Common myeloid progenitor, CD34-positive (primary cell): ENCODE results near the gene FOXD1.

Experiments used
- CTCF ChIA-PET: fragments of 350-600 bp; sonication (Branson Sonifier 250); formaldehyde crosslinking; loops from one replicate; lab custom pipeline; 2021; ENCODE audit warnings: antibody characterized with exemption; lab: Charles Lee
- POLR2A ChIA-PET: fragments of 350-600 bp; sonication (Branson Sonifier 250); formaldehyde crosslinking; loops from one replicate; lab custom pipeline; 2021; ENCODE audit warnings: antibody characterized with exemption; lab: Charles Lee
- DNase-seq, 3 donors: peaks; one replicate each; pipeline versions ENCODE4 v3.0.0 to v3.0.0-alpha.2; 2013
- H3K27ac ChIP-seq, 2 experiments: 1 replicate in 1 of 2; 2 replicates in 1 of 2; pipeline ENCODE4 v1.7.0; 2013; ENCODE audit warnings: inconsistent platforms in 2 of 2, low read length in 2 of 2, mild to moderate bottlenecking in 2 of 2, low read depth in 1 of 2, moderate library complexity in 1 of 2; ENCODE audit not compliant: severe bottlenecking in 2 of 2, insufficient read depth in 1 of 2, poor library complexity in 1 of 2
- H3K27me3 ChIP-seq, 5 experiments: replicated peaks in 2 of 5; 1 replicate in 3 of 5; 2 replicates in 2 of 5; pipeline versions ENCODE4 v1.6.1 to v1.7.0; 2013; ENCODE audit warnings: low read length in 4 of 5, mild to moderate bottlenecking in 2 of 5, moderate library complexity in 2 of 5, inconsistent platforms in 1 of 5; ENCODE audit not compliant: insufficient read depth in 5 of 5, control insufficient read depth in 4 of 5
- H3K36me3 ChIP-seq, 4 experiments: 1 replicate in 2 of 4; 2 replicates in 2 of 4; pipeline versions ENCODE4 v1.6.1 to v1.7.0; 2013; ENCODE audit warnings: low read length in 3 of 4, control low read depth in 1 of 4, mild to moderate bottlenecking in 1 of 4; ENCODE audit not compliant: control insufficient read depth in 4 of 4, insufficient read depth in 4 of 4
- H3K4me1 ChIP-seq, 4 experiments: 1 replicate in 3 of 4; 2 replicates in 1 of 4; pipeline versions ENCODE4 v1.6.1 to v1.7.1; 2013; ENCODE audit warnings: low read length in 3 of 4, mild to moderate bottlenecking in 3 of 4, control low read depth in 1 of 4, inconsistent platforms in 1 of 4, moderate library complexity in 1 of 4; ENCODE audit not compliant: control insufficient read depth in 4 of 4, insufficient read depth in 4 of 4; ENCODE audit errors: control extremely low read depth in 1 of 4
- H3K4me3 ChIP-seq, 7 experiments: 1 replicate in 4 of 7; 2 replicates in 3 of 7; pipeline versions ENCODE4 v1.5.1 to v1.7.0; 2013; ENCODE audit warnings: mild to moderate bottlenecking in 7 of 7, low read length in 6 of 7, moderate library complexity in 6 of 7, inconsistent platforms in 2 of 7, low read depth in 2 of 7, control low read depth in 1 of 7; ENCODE audit not compliant: insufficient read depth in 4 of 7, control insufficient read depth in 1 of 7; ENCODE audit errors: extremely low read depth in 1 of 7
- H3K9me3 ChIP-seq, 5 experiments: 1 replicate in 4 of 5; 2 replicates in 1 of 5; pipeline versions ENCODE4 v1.6.1 to v1.7.1; 2013; ENCODE audit warnings: low read length in 4 of 5, mild to moderate bottlenecking in 2 of 5, inconsistent platforms in 1 of 5, low read depth in 1 of 5, moderate library complexity in 1 of 5; ENCODE audit not compliant: control insufficient read depth in 4 of 5, insufficient read depth in 2 of 5; ENCODE audit errors: control extremely low read depth in 1 of 5
- WGBS: methylation state at CpG from one replicate; pipeline ENCODE4 v1.1.5; 2013; ENCODE audit not compliant: insufficient coverage; 5-methylcytosine and 5-hydroxymethylcytosine counted together

The FOXD1 gene

GRCh38 chr5:73441378-73441777 lies 7.2 kb downstream of the FOXD1 start:
- DNase-seq = no peak
- Histone ChIP-seq H3K4me1 (peaks cover 0 to 12% (median 11%) of the 10 kb centered on the region in 4 experiments), H3K36me3 (no peaks in the 10 kb centered on the region), H3K27ac (no peak overlapping the region), H3K4me3 (no peak overlapping the region), H3K27me3 (peaks cover 44 to 99% (median 68%) of the 10 kb centered on the region in 5 experiments), H3K9me3 (no peaks in the 10 kb centered on the region)
- CTCF ChIA-PET = interaction anchor here (0.7 to 1.5 kb wide), 7 partner anchors 9 to 225 kb away, joined by 3 to 7 read pairs (median 4); no protein-coding TSS in a partner anchor
- POLR2A ChIA-PET = interaction anchor here (0.7 kb wide), 1 partner anchor 87 kb away, joined by 4 read pairs; no protein-coding TSS in a partner anchor

- no peak overlapping the region for H3K4me3 ChIP-seq
- POLR2A ChIA-PET = no interaction called here
- WGBS = no CpG with 5 or more reads among the region's 1 CpG
- peaks cover 0 to 17% (median 12%) of the 10 kb centered on the region in 4 experiments for H3K4me1 ChIP-seq
- H3K9me3 ChIP-seq = no peaks in the 10 kb centered on the region
- H3K27ac ChIP-seq = no peak overlapping the region
- peaks cover 53 to 99% (median 66%) of the 10 kb centered on the region in 5 experiments for H3K27me3 ChIP-seq
- H3K36me3 ChIP-seq = no peaks in the 10 kb centered on the region
- CTCF ChIA-PET = interaction anchor here (1.0 kb wide), 1 partner anchor 11 kb away, joined by 4 read pairs; no protein-coding TSS in a partner anchor
- no peak for DNase-seq
Measured at GRCh38 chr5:73440262-73440661, 8.3 kb downstream of the FOXD1 start.

- POLR2A ChIA-PET = no interaction called here
- Histone ChIP-seq H3K27me3 (peaks cover 43 to 99% (median 61%) of the 10 kb centered on the region in 5 experiments), H3K27ac (no peak overlapping the region), H3K4me1 (peaks cover 0 to 17% (median 12%) of the 10 kb centered on the region in 4 experiments), H3K4me3 (no peak overlapping the region), H3K9me3 (peaks cover 0 to 1% (median 0%) of the 10 kb centered on the region in 5 experiments), H3K36me3 (no peaks in the 10 kb centered on the region)
- CTCF ChIA-PET = no interaction called here
- 0% methylated on average over 1 of the region's 5 CpGs for WGBS
- DNase-seq = no peak
Measured at GRCh38 chr5:73438645-73439470, 9.7 kb downstream of the FOXD1 start.

- no peaks in the 10 kb centered on the region for H3K36me3 ChIP-seq
- WGBS = 4% methylated on average over 14 of the region's 18 CpGs
- ChIA-PET CTCF (no interaction called here), POLR2A (no interaction called here)
- peaks cover 0 to 1% (median 0%) of the 10 kb centered on the region in 5 experiments for H3K9me3 ChIP-seq
- H3K4me3 ChIP-seq = no peak overlapping the region
- no peak for DNase-seq
- no peak overlapping the region for H3K27ac ChIP-seq
- H3K4me1 ChIP-seq = peaks cover 0 to 17% (median 12%) of the 10 kb centered on the region in 4 experiments
- H3K27me3 ChIP-seq = peaks cover 41 to 98% (median 66%) of the 10 kb centered on the region in 5 experiments
Measured at GRCh38 chr5:73437777-73438644, 10.6 kb downstream of the FOXD1 start.

- Histone ChIP-seq H3K27ac (no peak overlapping the region), H3K36me3 (no peaks in the 10 kb centered on the region), H3K4me3 (peak overlapping the region in 2 of 7 experiments; percentile 19 to 40), H3K9me3 (peaks cover 0 to 1% (median 0%) of the 10 kb centered on the region in 5 experiments), H3K27me3 (peaks cover 42 to 98% (median 61%) of the 10 kb centered on the region in 5 experiments), H3K4me1 (peaks cover 0 to 17% (median 12%) of the 10 kb centered on the region in 4 experiments)
- CTCF ChIA-PET = no interaction called here
- POLR2A ChIA-PET = no interaction called here
- no peak for DNase-seq
- 3% methylated on average over 62 of the region's 69 CpGs for WGBS
Measured at GRCh38 chr5:73437101-73437776, 11.3 kb downstream of the FOXD1 start.

GRCh38 chr5:73436535-73437100 lies 12.0 kb downstream of the FOXD1 start:
- no peak overlapping the region for H3K27ac ChIP-seq
- H3K4me3 ChIP-seq = peak overlapping the region in 2 of 7 experiments; percentile 19 to 40
- no peaks in the 10 kb centered on the region for H3K36me3 ChIP-seq
- DNase-seq = peak in 1 of 3 donors; percentile 30
- peaks cover 0 to 1% (median 0%) of the 10 kb centered on the region in 5 experiments for H3K9me3 ChIP-seq
- CTCF ChIA-PET = no interaction called here
- H3K27me3 ChIP-seq = peaks cover 37 to 98% (median 54%) of the 10 kb centered on the region in 5 experiments
- POLR2A ChIA-PET = no interaction called here
- H3K4me1 ChIP-seq = peaks cover 0 to 17% (median 12%) of the 10 kb centered on the region in 4 experiments
- WGBS = under 1% methylated on average over 66 of the region's 66 CpGs
